MM.1S (cell line): Measurements from ENCODE around the gene EXOC4.
A peak's percentile ranks its signal among the peaks of the same experiment; 100 is the strongest.

ENCODE experiments used
- DNase-seq: peaks from one replicate; pipeline ENCODE4 v3.0.0-alpha.2; 2015
- H2AFZ ChIP-seq: fragments of 300-600 bp; sonication (generic); 2 replicates; pipeline ENCODE4 v1.6.0; 2016; ENCODE audit warnings: antibody characterized with exemption, low read length
- H3F3A ChIP-seq: fragments of 300-600 bp; sonication (generic); 2 replicates; pipeline ENCODE4 v1.6.1; 2016; ENCODE audit warnings: mild to moderate bottlenecking, antibody characterized with exemption, low read length, moderate library complexity, mixed read lengths; ENCODE audit not compliant: insufficient read depth
- H3K27ac ChIP-seq: fragments of 300-600 bp; sonication (generic); 2 replicates; pipeline ENCODE4 v1.5.1; 2016; ENCODE audit warnings: mild to moderate bottlenecking, low read length
- H3K27me3 ChIP-seq: fragments of 300-600 bp; sonication (generic); replicated peaks from 2 replicates; pipeline ENCODE4 v1.6.0; 2016; ENCODE audit warnings: low read length; ENCODE audit not compliant: insufficient read depth
- H3K36me3 ChIP-seq: fragments of 300-600 bp; sonication (generic); replicated peaks from 2 replicates; pipeline ENCODE4 v1.6.1; 2016; ENCODE audit warnings: mild to moderate bottlenecking, low read length, mixed read lengths; ENCODE audit not compliant: insufficient read depth
- H3K4me1 ChIP-seq: fragments of 300-600 bp; sonication (generic); 2 replicates; pipeline ENCODE4 v1.6.1; 2016; ENCODE audit warnings: low read length, mixed read lengths
- H3K4me2 ChIP-seq: fragments of 300-600 bp; sonication (generic); 2 replicates; pipeline ENCODE4 v1.6.0; 2016; ENCODE audit warnings: low read depth, low read length
- H3K4me3 ChIP-seq: fragments of 300-600 bp; sonication (generic); 2 replicates; pipeline ENCODE4 v1.5.1; 2016; ENCODE audit warnings: low read length, mixed read lengths
- H3K79me2 ChIP-seq: fragments of 300-600 bp; sonication (generic); 2 replicates; pipeline ENCODE4 v1.6.1; 2016; ENCODE audit warnings: mixed run types, low read length, mixed read lengths
- H3K9ac ChIP-seq: fragments of 300-600 bp; sonication (generic); 2 replicates; pipeline ENCODE4 v1.6.1; 2016; ENCODE audit warnings: low read length, mixed read lengths
- H3K9me2 ChIP-seq: fragments of 300-600 bp; sonication (generic); replicated peaks from 2 replicates; pipeline ENCODE4 v1.6.1; 2016; ENCODE audit warnings: mild to moderate bottlenecking, low read length, mixed read lengths; ENCODE audit not compliant: insufficient read depth
- H3K9me3 ChIP-seq: fragments of 300-600 bp; sonication (generic); replicated peaks from 2 replicates; pipeline ENCODE4 v1.6.1; 2016; ENCODE audit warnings: mild to moderate bottlenecking, low read length, mixed read lengths; ENCODE audit not compliant: insufficient read depth
- H4K20me1 ChIP-seq: fragments of 300-600 bp; sonication (generic); 2 replicates; pipeline ENCODE4 v1.6.1; 2016; ENCODE audit warnings: mild to moderate bottlenecking, low read length, moderate library complexity, mixed read lengths; ENCODE audit not compliant: insufficient read depth
- EZH2 ChIP-seq: fragments of 300-600 bp; sonication (generic); optimal IDR thresholded peaks from 2 replicates; pipeline ENCODE3; 2017; ENCODE audit warnings: low read depth, mild to moderate bottlenecking, antibody characterized with exemption, low read length, mixed read lengths
- EZH2phosphoT487 ChIP-seq: fragments of 300-600 bp; sonication (generic); IDR thresholded peaks from 2 replicates; pipeline ENCODE4 v1.6.1; 2018; ENCODE audit warnings: antibody characterized with exemption, low read length
- TF ChIP-seq, protein P1 (sequence below): fragments of 300-600 bp; sonication (generic); IDR thresholded peaks from 2 replicates; pipeline ENCODE4 v1.5.1; 2016; ENCODE audit warnings: antibody characterized with exemption, low read length, mixed read lengths

The EXOC4 gene

DNA sequence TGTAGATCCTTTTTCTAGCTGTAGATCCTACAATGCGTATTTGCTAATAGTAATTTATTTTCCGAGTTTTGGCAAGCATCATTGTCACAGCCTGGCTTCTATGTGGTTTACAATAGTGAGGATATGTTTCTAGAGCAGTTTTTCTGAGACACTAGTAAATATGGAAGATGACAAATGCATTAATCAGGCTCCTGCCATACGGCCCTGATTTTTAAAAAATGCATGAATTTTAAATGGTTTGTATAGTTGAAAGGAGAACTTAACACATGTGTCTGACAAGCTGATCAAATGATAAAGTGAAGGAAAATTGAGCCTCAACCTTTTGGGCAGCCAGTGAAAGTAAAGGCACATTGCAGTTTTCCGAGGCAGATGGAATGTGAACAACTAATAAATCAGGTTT is 354.1 kb downstream of the EXOC4 start:
- no peak overlapping the region for H3K4me2 ChIP-seq
- TF ChIP-seq EZH2phosphoT487 (no peak), EZH2 (no peak)
- TF ChIP-seq, protein P1, sequence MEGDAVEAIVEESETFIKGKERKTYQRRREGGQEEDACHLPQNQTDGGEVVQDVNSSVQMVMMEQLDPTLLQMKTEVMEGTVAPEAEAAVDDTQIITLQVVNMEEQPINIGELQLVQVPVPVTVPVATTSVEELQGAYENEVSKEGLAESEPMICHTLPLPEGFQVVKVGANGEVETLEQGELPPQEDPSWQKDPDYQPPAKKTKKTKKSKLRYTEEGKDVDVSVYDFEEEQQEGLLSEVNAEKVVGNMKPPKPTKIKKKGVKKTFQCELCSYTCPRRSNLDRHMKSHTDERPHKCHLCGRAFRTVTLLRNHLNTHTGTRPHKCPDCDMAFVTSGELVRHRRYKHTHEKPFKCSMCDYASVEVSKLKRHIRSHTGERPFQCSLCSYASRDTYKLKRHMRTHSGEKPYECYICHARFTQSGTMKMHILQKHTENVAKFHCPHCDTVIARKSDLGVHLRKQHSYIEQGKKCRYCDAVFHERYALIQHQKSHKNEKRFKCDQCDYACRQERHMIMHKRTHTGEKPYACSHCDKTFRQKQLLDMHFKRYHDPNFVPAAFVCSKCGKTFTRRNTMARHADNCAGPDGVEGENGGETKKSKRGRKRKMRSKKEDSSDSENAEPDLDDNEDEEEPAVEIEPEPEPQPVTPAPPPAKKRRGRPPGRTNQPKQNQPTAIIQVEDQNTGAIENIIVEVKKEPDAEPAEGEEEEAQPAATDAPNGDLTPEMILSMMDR: no peak
- no peaks in the 10 kb centered on the region for H3K4me1 ChIP-seq
- no peak overlapping the region for H3K9ac ChIP-seq
- H3K79me2 ChIP-seq: no peaks in the 10 kb centered on the region
- no peaks in the 10 kb centered on the region for H4K20me1 ChIP-seq
- H2AFZ ChIP-seq: no peak overlapping the region
- no peaks in the 10 kb centered on the region for H3F3A ChIP-seq
- no peaks in the 10 kb centered on the region for H3K27me3 ChIP-seq
- H3K9me2 ChIP-seq: no peaks in the 10 kb centered on the region
- no peak overlapping the region for H3K4me3 ChIP-seq
- H3K27ac ChIP-seq: no peak overlapping the region
- no peaks in the 10 kb centered on the region for H3K36me3 ChIP-seq
- H3K9me3 ChIP-seq: no peaks in the 10 kb centered on the region
- peak; percentile 1 for DNase-seq

DNA sequence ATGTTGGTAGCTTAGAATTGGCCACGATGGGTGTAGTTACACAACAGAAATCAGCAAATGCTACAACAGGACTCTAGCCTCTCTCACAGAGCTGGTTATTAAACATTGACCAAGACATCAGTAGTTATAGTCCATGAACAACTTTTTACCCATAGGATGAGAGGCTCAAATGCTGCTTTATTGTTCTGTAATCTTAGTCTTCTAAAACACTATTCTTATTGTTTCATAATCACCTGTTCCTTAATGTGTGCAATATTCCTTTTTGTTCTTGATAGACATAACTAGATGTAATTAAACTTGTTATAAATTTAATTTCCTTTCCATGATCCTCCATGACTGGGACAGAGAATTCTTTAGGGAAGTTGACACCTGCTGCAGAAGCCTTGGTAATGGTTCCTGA is 356.9 kb downstream of the EXOC4 start:
- Histone ChIP-seq H3K4me1 (no peaks in the 10 kb centered on the region), H3K36me3 (no peaks in the 10 kb centered on the region), H3K9me3 (no peaks in the 10 kb centered on the region), H3K79me2 (no peaks in the 10 kb centered on the region), H4K20me1 (no peaks in the 10 kb centered on the region), H3K4me2 (no peak overlapping the region), H3K27ac (no peak overlapping the region), H3K9me2 (no peaks in the 10 kb centered on the region), H3F3A (no peaks in the 10 kb centered on the region), H3K27me3 (no peaks in the 10 kb centered on the region), H2AFZ (no peak overlapping the region), H3K4me3 (no peak overlapping the region), H3K9ac (no peak overlapping the region)
- no peak for TF ChIP-seq EZH2phosphoT487
- no peak for TF ChIP-seq EZH2
- TF ChIP-seq, protein P1: no peak
- peak; percentile 5 for DNase-seq

DNA sequence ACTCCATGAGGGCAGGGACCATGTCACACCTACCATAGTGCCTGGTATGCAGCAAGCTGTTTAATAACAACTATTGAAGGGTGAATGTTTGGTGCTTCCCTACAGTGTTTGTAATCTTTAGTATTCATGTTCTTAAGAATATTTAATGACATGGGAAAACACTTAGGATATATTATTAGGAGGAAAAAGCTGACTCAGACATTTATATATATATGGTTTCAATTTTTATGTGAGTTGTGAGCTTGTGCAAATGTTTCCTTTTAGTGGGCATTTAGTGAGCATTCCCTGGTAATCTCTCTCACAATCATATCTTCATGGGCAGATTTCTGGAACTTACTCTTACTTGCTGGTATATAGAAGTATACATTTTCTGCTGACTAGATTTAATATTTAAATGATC is 359.1 kb downstream of the EXOC4 start:
- H3K79me2 ChIP-seq: no peaks in the 10 kb centered on the region
- no peaks in the 10 kb centered on the region for H3K36me3 ChIP-seq
- no peak overlapping the region for H3K4me2 ChIP-seq
- no peaks in the 10 kb centered on the region for H3K4me1 ChIP-seq
- H3K9me2 ChIP-seq: no peaks in the 10 kb centered on the region
- H2AFZ ChIP-seq: no peak overlapping the region
- H4K20me1 ChIP-seq: no peaks in the 10 kb centered on the region
- H3K27me3 ChIP-seq: no peaks in the 10 kb centered on the region
- H3K9me3 ChIP-seq: no peaks in the 10 kb centered on the region
- H3K9ac ChIP-seq: no peak overlapping the region
- H3F3A ChIP-seq: no peaks in the 10 kb centered on the region
- H3K27ac ChIP-seq: no peak overlapping the region
- H3K4me3 ChIP-seq: no peak overlapping the region
- no peak for DNase-seq
- TF ChIP-seq EZH2phosphoT487: no peak
- TF ChIP-seq EZH2: no peak
- TF ChIP-seq, protein P1: no peak
